Fibroblast of lung (primary cell): ENCODE results near the gene L3MBTL4.

Experiments
- CTCF ChIP-seq, 2 donors: IDR thresholded peaks in 1 of 2; conservative IDR thresholded peaks in 1 of 2; 1 replicate in 1 of 2; 2 replicates in 1 of 2; pipeline ENCODE4 v1.5.1; 2011 to 2012; ENCODE audit warnings: low read length in 2 of 2, control low read depth in 1 of 2, inconsistent platforms in 1 of 2, low read depth in 1 of 2, mild to moderate bottlenecking in 1 of 2
- EZH2 ChIP-seq: IDR thresholded peaks from 2 replicates; pipeline ENCODE4 v1.5.1; 2012; ENCODE audit warnings: low read length, control low read depth, mild to moderate bottlenecking; ENCODE audit errors: missing control alignments

- no peak for TF ChIP-seq CTCF (conservative IDR thresholded peaks at IDR 0.05 in 1 of 2, IDR thresholded peaks at IDR 0.05 in 1 of 2; ENCODE audit: low read depth in 1 of 2, low read length in 2 of 2)
- TF ChIP-seq EZH2, result no peak
Measured at GRCh38 chr18:5939801-5940667, 474.7 kb downstream of the L3MBTL4 start.
